ENCODE results near the gene TMEM234. TPM values are rescaled to one million over a fixed set of nuclear protein-coding genes. Genes with fewer than 3 reads are reported as not detected.

Gene TMEM234
- polyA plus RNA-seq, 2 of the 4 experiments (the other 2 are of a cell fraction) = 8.4 to 12.1 TPM

DNA sequence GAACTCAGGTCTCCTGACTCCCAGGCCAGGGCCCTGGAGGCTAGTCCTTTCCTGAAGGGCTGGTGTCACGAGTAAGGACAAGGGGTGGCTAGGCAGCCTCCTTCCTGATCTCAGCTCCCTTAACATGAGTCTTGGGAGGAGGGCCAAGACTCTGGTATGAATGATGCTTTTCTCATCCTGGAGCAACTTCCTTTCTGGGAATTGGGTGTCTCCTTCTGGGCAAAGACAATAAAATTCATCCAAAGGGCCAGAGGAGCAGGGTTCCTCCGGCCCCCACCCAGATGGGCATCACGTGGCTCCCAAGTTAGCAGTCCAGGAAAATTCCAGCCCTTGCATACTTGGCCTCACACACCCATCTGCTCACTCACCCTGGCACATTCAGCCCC, 24.7 kb upstream of the TMEM234 start, which contains the start of gene FAM167B:
Gene FAM167B, plus strand, starts transcription at position 335 of the 386 bp plus-strand sequence. CDS start 200 bp downstream, outside the sequence.
- TF ChIP-seq HDAC2 (IDR thresholded peaks at IDR 0.05) = no peak
- TF ChIP-seq, protein P1, sequence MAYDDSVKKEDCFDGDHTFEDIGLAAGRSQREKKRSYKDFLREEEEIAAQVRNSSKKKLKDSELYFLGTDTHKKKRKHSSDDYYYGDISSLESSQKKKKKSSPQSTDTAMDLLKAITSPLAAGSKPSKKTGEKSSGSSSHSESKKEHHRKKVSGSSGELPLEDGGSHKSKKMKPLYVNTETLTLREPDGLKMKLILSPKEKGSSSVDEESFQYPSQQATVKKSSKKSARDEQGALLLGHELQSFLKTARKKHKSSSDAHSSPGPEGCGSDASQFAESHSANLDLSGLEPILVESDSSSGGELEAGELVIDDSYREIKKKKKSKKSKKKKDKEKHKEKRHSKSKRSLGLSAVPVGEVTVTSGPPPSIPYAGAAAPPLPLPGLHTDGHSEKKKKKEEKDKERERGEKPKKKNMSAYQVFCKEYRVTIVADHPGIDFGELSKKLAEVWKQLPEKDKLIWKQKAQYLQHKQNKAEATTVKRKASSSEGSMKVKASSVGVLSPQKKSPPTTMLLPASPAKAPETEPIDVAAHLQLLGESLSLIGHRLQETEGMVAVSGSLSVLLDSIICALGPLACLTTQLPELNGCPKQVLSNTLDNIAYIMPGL (CRISPR knock-in tag; IDR thresholded peaks at IDR 0.05; ENCODE audit: borderline replicate concordance) = no peak
- TF ChIP-seq, protein P2, sequence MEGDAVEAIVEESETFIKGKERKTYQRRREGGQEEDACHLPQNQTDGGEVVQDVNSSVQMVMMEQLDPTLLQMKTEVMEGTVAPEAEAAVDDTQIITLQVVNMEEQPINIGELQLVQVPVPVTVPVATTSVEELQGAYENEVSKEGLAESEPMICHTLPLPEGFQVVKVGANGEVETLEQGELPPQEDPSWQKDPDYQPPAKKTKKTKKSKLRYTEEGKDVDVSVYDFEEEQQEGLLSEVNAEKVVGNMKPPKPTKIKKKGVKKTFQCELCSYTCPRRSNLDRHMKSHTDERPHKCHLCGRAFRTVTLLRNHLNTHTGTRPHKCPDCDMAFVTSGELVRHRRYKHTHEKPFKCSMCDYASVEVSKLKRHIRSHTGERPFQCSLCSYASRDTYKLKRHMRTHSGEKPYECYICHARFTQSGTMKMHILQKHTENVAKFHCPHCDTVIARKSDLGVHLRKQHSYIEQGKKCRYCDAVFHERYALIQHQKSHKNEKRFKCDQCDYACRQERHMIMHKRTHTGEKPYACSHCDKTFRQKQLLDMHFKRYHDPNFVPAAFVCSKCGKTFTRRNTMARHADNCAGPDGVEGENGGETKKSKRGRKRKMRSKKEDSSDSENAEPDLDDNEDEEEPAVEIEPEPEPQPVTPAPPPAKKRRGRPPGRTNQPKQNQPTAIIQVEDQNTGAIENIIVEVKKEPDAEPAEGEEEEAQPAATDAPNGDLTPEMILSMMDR (IDR thresholded peaks at IDR 0.05) = no peak
- no peak for TF ChIP-seq HOXB13 (CRISPR knock-in tag; IDR thresholded peaks at IDR 0.05; ENCODE audit: low read depth)
- TF ChIP-seq, protein P3, sequence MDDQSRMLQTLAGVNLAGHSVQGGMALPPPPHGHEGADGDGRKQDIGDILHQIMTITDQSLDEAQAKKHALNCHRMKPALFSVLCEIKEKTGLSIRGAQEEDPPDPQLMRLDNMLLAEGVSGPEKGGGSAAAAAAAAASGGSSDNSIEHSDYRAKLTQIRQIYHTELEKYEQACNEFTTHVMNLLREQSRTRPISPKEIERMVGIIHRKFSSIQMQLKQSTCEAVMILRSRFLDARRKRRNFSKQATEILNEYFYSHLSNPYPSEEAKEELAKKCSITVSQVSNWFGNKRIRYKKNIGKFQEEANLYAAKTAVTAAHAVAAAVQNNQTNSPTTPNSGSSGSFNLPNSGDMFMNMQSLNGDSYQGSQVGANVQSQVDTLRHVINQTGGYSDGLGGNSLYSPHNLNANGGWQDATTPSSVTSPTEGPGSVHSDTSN (IDR thresholded peaks at IDR 0.05) = no peak
- no peak for TF ChIP-seq MAFK (IDR thresholded peaks at IDR 0.05; ENCODE audit: partially characterized antibody)
- TF ChIP-seq SMC3 (IDR thresholded peaks at IDR 0.05) = no peak
- no peak for TF ChIP-seq JUN (IDR thresholded peaks at IDR 0.05)
- TF ChIP-seq EHF (CRISPR knock-in tag; IDR thresholded peaks at IDR 0.05) = no peak
- no peak for TF ChIP-seq EHMT2 (IDR thresholded peaks at IDR 0.05; ENCODE audit: low read depth)
- TF ChIP-seq RNF2 (IDR thresholded peaks at IDR 0.05; ENCODE audit: borderline replicate concordance, low read depth) = no peak
- TF ChIP-seq, protein P4, sequence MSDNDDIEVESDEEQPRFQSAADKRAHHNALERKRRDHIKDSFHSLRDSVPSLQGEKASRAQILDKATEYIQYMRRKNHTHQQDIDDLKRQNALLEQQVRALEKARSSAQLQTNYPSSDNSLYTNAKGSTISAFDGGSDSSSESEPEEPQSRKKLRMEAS (IDR thresholded peaks at IDR 0.05) = no peak
- TF ChIP-seq, protein P5, sequence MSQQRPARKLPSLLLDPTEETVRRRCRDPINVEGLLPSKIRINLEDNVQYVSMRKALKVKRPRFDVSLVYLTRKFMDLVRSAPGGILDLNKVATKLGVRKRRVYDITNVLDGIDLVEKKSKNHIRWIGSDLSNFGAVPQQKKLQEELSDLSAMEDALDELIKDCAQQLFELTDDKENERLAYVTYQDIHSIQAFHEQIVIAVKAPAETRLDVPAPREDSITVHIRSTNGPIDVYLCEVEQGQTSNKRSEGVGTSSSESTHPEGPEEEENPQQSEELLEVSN (IDR thresholded peaks at IDR 0.05; ENCODE audit: borderline replicate concordance, low read depth) = no peak
- no peak for TF ChIP-seq POLR2AphosphoS2 (conservative IDR thresholded peaks at IDR 0.05; ENCODE audit: low read length)
- no peak for TF ChIP-seq CHD2 (IDR thresholded peaks at IDR 0.05; ENCODE audit: low read length, partially characterized antibody)
- TF ChIP-seq ZFP36 (IDR thresholded peaks at IDR 0.05; ENCODE audit: borderline replicate concordance, partially characterized antibody) = no peak
- TF ChIP-seq FOSB (CRISPR knock-in tag; IDR thresholded peaks at IDR 0.05) = no peak
- Histone ChIP-seq H3K27ac (peak within 1 kb of the TSS in 1 of 2 experiments; percentile 30; a peak in 2 of 6 replicates), H3K9me3 (no peaks in the 10 kb centered on the region), H3K4me3 (no peak within 1 kb of the TSS), H3K4me2 (no peak within 1 kb of the TSS), H3K4me1 (peaks cover 15% of the 10 kb centered on the region)
- POLR2A ChIA-PET = no interaction called here
- CTCF ChIA-PET = interaction anchor here (1.1 to 7.7 kb wide), 9 partner anchors 9 to 70 kb away, joined by 3 to 96 read pairs (median 7); no protein-coding TSS in a partner anchor
- ATAC-seq = no peak
- WGBS (ENCODE audit: missing lambda C conversion rate) = 59% methylated on average over 3 of the region's 3 CpGs
- no peak for DNase-seq (ENCODE audit: low read depth in 1 of 2, low spot score in 1 of 2)
- FAIRE-seq = no peak

DNA sequence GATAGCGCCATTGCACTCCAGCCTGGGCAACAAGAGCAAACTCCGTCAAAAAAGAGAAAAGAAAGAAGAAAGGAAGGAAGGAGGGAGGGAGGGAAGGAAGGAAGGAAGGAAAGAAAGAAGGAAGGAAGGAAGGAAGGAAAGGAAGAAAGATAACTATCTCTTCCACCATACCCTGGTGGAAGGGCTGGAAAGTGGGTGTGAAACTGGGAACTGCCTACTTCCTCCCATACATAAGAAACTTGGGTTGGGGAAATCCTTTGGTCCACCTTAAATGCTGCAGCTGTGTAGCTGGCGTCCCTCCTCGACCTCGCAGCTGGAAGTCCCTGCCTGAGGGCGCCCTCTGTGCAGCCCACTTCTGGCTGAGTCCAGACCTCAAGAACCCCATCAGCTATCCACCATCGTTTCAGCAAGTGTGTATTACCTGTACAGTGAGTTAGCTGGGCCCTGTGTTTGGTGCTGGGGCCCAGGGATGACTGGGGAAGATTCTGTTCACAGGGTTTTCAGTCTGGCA, 20.2 kb upstream of the TMEM234 start:
- ATAC-seq (no peak), DNase-seq (ENCODE audit: low read depth in 1 of 2, low spot score in 1 of 2) (peak in 1 of 2 experiments; percentile 32), FAIRE-seq (no peak)
- peak overlapping the region; percentile 21 to 94; a peak in 3 of 6 replicates for H3K27ac ChIP-seq
- ChIA-PET POLR2A (interaction anchor here (3.4 kb wide), 1 partner anchor 94 kb away, joined by 16 read pairs; the partner anchor contains the start of gene MARCKSL1), CTCF (interaction anchor here (0.6 to 4.8 kb wide), 4 partner anchors 11 to 75 kb away, joined by 3 to 27 read pairs (median 4); no protein-coding TSS in a partner anchor)
- peaks cover 23% of the 10 kb centered on the region for H3K4me1 ChIP-seq
- TF ChIP-seq, protein P2 (IDR thresholded peaks at IDR 0.05) = no peak
- TF ChIP-seq, protein P5 (IDR thresholded peaks at IDR 0.05; ENCODE audit: borderline replicate concordance, low read depth) = no peak
- H3K9me3 ChIP-seq = no peaks in the 10 kb centered on the region
- no peak overlapping the region for H3K4me3 ChIP-seq
- 30% methylated on average over 7 of the region's 7 CpGs for WGBS (ENCODE audit: missing lambda C conversion rate)
- peak overlapping the region; percentile 81; the same call in 2 of the 3 replicates for H3K4me2 ChIP-seq

Measured in A549 (cell line).